Measurements from ENCODE around the gene ZSWIM6.

ZSWIM6 gene

GRCh38 chr5:61534481-61535267 lies 202.6 kb downstream of the ZSWIM6 start:
- H3K4me3 ChIP-seq (replicated peaks in 1 of 2; ENCODE audit: low read depth in 2 of 2, low read length in 2 of 2), result no peak overlapping the region
- TF ChIP-seq, protein P1, sequence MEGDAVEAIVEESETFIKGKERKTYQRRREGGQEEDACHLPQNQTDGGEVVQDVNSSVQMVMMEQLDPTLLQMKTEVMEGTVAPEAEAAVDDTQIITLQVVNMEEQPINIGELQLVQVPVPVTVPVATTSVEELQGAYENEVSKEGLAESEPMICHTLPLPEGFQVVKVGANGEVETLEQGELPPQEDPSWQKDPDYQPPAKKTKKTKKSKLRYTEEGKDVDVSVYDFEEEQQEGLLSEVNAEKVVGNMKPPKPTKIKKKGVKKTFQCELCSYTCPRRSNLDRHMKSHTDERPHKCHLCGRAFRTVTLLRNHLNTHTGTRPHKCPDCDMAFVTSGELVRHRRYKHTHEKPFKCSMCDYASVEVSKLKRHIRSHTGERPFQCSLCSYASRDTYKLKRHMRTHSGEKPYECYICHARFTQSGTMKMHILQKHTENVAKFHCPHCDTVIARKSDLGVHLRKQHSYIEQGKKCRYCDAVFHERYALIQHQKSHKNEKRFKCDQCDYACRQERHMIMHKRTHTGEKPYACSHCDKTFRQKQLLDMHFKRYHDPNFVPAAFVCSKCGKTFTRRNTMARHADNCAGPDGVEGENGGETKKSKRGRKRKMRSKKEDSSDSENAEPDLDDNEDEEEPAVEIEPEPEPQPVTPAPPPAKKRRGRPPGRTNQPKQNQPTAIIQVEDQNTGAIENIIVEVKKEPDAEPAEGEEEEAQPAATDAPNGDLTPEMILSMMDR (IDR thresholded peaks at IDR 0.05; ENCODE audit: low read depth, low read length), result no peak
- DNase-seq (ENCODE audit: low read depth in 2 of 2), result no peak

GRCh38 chr5:61535828-61536227 lies 203.8 kb downstream of the ZSWIM6 start:
- TF ChIP-seq, protein P1 (IDR thresholded peaks at IDR 0.05; ENCODE audit: low read depth, low read length), result no peak
- no peak overlapping the region for H3K4me3 ChIP-seq (replicated peaks in 1 of 2; ENCODE audit: low read depth in 2 of 2, low read length in 2 of 2)
- no peak for DNase-seq (ENCODE audit: low read depth in 2 of 2)

DNA sequence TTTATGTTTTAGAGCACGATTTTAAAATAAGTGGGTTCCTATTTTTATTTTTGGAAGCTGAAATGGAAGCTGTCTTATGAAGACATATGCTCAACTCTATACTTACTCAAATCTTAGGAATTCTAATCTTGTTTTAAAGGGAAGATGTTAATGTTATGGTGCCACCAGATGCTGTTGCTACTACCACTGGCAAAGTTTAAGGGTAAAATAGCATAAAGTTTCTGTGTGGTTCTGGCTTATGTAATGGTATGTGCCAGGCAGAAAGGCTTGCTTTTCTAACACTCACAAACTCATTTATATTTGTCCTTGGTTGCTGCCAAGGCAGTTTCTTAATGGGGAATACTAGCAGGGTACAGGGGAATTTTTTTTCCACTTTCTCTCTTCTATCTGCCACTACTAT lies 204.9 kb downstream of the ZSWIM6 start:
- no peak for DNase-seq (ENCODE audit: low read depth in 2 of 2)
- TF ChIP-seq, protein P1 (IDR thresholded peaks at IDR 0.05; ENCODE audit: low read depth, low read length), result no peak
- no peak overlapping the region for H3K4me3 ChIP-seq (replicated peaks in 1 of 2; ENCODE audit: low read depth in 2 of 2, low read length in 2 of 2)

DNA sequence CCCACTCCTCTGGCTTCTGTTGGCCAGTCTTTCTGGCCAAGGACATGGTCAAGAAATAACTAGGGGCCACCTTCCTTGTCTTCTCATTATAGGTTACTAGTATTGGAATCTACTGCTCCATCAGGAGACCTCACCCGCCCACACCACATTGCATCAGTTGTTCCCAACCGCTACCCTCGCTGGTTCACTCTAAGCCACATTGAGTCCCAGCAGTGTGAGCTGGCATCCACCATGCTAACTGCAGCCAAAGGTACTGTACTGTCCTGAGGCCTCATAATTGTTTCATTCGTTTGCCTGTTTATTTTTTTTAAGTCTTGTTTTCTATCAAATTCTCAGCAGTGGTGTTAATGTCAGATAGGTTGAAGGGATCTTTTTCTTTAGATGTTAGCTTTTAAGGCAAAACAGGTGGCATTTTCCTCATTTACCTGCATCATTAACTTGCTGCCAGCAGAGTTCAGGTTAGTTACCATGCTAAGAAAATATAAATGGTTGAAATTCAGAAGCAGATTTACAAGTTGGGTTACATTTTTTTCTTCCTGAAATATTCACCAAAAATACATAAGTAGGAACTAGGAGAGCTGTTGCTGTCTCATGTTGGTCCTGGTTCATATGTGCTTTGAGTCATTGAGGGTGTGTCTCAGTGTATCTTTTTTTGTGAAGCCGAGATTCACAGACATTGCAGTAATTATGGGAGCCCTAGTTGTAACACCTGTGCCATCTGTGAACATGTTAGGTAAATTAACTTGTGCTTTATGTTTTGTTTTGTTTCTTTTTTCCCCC lies 206.9 kb downstream of the ZSWIM6 start:
- TF ChIP-seq, protein P1 (IDR thresholded peaks at IDR 0.05; ENCODE audit: low read depth, low read length), result no peak
- no peak overlapping the region for H3K4me3 ChIP-seq (replicated peaks in 1 of 2; ENCODE audit: low read depth in 2 of 2, low read length in 2 of 2)
- DNase-seq (ENCODE audit: low read depth in 2 of 2), result no peak

DNA sequence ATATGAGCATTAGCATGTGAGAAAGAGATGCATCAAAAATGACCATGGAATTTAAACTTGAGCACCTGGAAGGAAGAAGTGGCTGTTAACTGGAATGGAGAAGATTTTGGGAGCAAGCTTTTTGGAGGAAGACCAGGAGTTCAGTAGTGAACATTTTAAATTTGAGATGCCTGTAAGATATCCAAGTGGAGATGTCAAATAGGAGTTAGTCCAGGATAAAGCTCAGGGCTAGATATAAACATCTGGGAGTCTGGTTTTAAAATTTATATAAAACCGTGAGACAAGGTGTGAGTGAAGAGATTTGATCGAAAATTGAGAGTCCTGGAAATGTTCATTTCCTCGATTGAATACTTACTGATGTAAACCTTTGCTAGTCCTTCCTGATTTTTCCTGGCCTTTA lies 217.5 kb downstream of the ZSWIM6 start:
- TF ChIP-seq, protein P1 (IDR thresholded peaks at IDR 0.05; ENCODE audit: low read depth, low read length), result no peak
- no peak for DNase-seq (ENCODE audit: low read depth in 2 of 2)
- no peak overlapping the region for H3K4me3 ChIP-seq (replicated peaks in 1 of 2; ENCODE audit: low read depth in 2 of 2, low read length in 2 of 2)

DNA sequence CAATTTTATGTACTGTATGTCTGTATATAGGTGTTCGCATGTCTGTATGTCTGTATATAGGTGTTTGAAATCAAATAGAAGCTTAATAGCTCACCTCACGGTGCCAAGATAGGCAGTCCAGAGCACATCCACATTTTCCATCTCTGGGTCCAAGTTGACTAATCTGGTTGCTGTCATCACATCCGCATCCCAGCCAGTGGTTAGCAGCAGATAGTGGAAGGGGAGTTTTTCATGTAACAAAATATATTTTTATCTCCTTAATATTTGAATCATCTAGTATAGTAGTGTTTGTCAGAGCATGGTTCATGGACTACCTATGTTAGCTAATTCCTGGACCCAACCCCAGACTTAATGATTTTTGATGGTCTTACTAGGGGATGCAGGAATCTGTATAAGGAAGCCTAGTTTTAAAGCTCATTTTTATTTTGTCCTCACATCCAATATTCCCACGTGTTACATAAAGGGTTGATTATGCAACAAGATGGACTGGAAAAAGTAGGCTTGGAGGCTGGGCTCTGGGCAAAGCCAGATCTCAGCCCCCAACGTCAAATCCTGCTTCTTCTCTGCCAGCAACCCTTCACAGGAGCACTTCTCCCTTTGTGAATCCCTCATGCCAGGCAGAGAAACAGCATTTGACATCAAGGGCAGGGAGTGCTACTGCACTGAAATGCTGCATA lies 219.7 kb downstream of the ZSWIM6 start:
- H3K4me3 ChIP-seq (replicated peaks in 1 of 2; ENCODE audit: low read depth in 2 of 2, low read length in 2 of 2), result no peak overlapping the region
- TF ChIP-seq, protein P1 (IDR thresholded peaks at IDR 0.05; ENCODE audit: low read depth, low read length), result no peak
- peak; percentile 9 to 20 for DNase-seq (ENCODE audit: low read depth in 2 of 2)
